MM.1S (cell line): Measurements from ENCODE around the gene TEX264.

Source experiments
- DNase-seq: peaks from one replicate; pipeline ENCODE4 v3.0.0-alpha.2; 2015
- H2AFZ ChIP-seq: fragments of 300-600 bp; sonication (generic); 2 replicates; pipeline ENCODE4 v1.6.0; 2016; ENCODE audit warnings: antibody characterized with exemption, low read length
- H3F3A ChIP-seq: fragments of 300-600 bp; sonication (generic); 2 replicates; pipeline ENCODE4 v1.6.1; 2016; ENCODE audit warnings: mild to moderate bottlenecking, antibody characterized with exemption, low read length, moderate library complexity, mixed read lengths; ENCODE audit not compliant: insufficient read depth
- H3K27ac ChIP-seq: fragments of 300-600 bp; sonication (generic); 2 replicates; pipeline ENCODE4 v1.5.1; 2016; ENCODE audit warnings: mild to moderate bottlenecking, low read length
- H3K27me3 ChIP-seq: fragments of 300-600 bp; sonication (generic); replicated peaks from 2 replicates; pipeline ENCODE4 v1.6.0; 2016; ENCODE audit warnings: low read length; ENCODE audit not compliant: insufficient read depth
- H3K36me3 ChIP-seq: fragments of 300-600 bp; sonication (generic); replicated peaks from 2 replicates; pipeline ENCODE4 v1.6.1; 2016; ENCODE audit warnings: mild to moderate bottlenecking, low read length, mixed read lengths; ENCODE audit not compliant: insufficient read depth
- H3K4me1 ChIP-seq: fragments of 300-600 bp; sonication (generic); 2 replicates; pipeline ENCODE4 v1.6.1; 2016; ENCODE audit warnings: low read length, mixed read lengths
- H3K4me2 ChIP-seq: fragments of 300-600 bp; sonication (generic); 2 replicates; pipeline ENCODE4 v1.6.0; 2016; ENCODE audit warnings: low read depth, low read length
- H3K4me3 ChIP-seq: fragments of 300-600 bp; sonication (generic); 2 replicates; pipeline ENCODE4 v1.5.1; 2016; ENCODE audit warnings: low read length, mixed read lengths
- H3K79me2 ChIP-seq: fragments of 300-600 bp; sonication (generic); 2 replicates; pipeline ENCODE4 v1.6.1; 2016; ENCODE audit warnings: mixed run types, low read length, mixed read lengths
- H3K9ac ChIP-seq: fragments of 300-600 bp; sonication (generic); 2 replicates; pipeline ENCODE4 v1.6.1; 2016; ENCODE audit warnings: low read length, mixed read lengths
- H3K9me2 ChIP-seq: fragments of 300-600 bp; sonication (generic); replicated peaks from 2 replicates; pipeline ENCODE4 v1.6.1; 2016; ENCODE audit warnings: mild to moderate bottlenecking, low read length, mixed read lengths; ENCODE audit not compliant: insufficient read depth
- H3K9me3 ChIP-seq: fragments of 300-600 bp; sonication (generic); replicated peaks from 2 replicates; pipeline ENCODE4 v1.6.1; 2016; ENCODE audit warnings: mild to moderate bottlenecking, low read length, mixed read lengths; ENCODE audit not compliant: insufficient read depth
- H4K20me1 ChIP-seq: fragments of 300-600 bp; sonication (generic); 2 replicates; pipeline ENCODE4 v1.6.1; 2016; ENCODE audit warnings: mild to moderate bottlenecking, low read length, moderate library complexity, mixed read lengths; ENCODE audit not compliant: insufficient read depth
- EZH2 ChIP-seq: fragments of 300-600 bp; sonication (generic); optimal IDR thresholded peaks from 2 replicates; pipeline ENCODE3; 2017; ENCODE audit warnings: low read depth, mild to moderate bottlenecking, antibody characterized with exemption, low read length, mixed read lengths
- EZH2phosphoT487 ChIP-seq: fragments of 300-600 bp; sonication (generic); IDR thresholded peaks from 2 replicates; pipeline ENCODE4 v1.6.1; 2018; ENCODE audit warnings: antibody characterized with exemption, low read length
- TF ChIP-seq, protein P1 (sequence below): fragments of 300-600 bp; sonication (generic); IDR thresholded peaks from 2 replicates; pipeline ENCODE4 v1.5.1; 2016; ENCODE audit warnings: antibody characterized with exemption, low read length, mixed read lengths

TEX264 gene

DNA sequence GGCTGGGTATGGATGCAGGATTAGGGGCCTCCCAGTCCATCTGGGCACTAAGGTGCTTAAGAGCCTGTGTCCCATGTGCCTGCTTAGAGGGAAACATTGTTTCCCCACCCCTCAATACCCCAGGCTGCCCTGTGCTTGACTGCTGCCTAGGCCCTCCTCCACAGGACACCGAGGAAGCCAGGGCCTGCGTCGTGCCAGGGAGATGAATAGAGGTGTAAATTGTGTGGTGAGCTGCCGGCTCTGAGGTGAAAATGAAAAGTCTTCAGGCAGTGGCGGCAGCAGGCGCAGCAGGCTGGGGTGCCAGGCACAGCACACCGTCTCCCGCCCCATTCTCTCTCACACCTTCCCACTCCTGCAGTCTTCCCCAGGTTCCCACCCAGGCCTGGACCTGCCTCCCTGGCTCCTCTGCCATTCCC, 21.9 kb downstream of the TEX264 start:
- Histone ChIP-seq H3K36me3 (no peaks in the 10 kb centered on the region), H3K27me3 (no peaks in the 10 kb centered on the region), H4K20me1 (no peaks in the 10 kb centered on the region), H3K4me1 (no peaks in the 10 kb centered on the region), H3K9me3 (no peaks in the 10 kb centered on the region), H3K4me3 (no peak overlapping the region), H3K9me2 (no peaks in the 10 kb centered on the region), H3F3A (no peaks in the 10 kb centered on the region), H3K9ac (no peak overlapping the region), H2AFZ (no peak overlapping the region), H3K79me2 (0 out of 2 replicates have a peak, but pooled peaks cover 2% of the 10 kb centered on the region), H3K4me2 (no peak overlapping the region), H3K27ac (no peak overlapping the region)
- no peak for DNase-seq
- no peak for TF ChIP-seq EZH2phosphoT487
- TF ChIP-seq, protein P1, sequence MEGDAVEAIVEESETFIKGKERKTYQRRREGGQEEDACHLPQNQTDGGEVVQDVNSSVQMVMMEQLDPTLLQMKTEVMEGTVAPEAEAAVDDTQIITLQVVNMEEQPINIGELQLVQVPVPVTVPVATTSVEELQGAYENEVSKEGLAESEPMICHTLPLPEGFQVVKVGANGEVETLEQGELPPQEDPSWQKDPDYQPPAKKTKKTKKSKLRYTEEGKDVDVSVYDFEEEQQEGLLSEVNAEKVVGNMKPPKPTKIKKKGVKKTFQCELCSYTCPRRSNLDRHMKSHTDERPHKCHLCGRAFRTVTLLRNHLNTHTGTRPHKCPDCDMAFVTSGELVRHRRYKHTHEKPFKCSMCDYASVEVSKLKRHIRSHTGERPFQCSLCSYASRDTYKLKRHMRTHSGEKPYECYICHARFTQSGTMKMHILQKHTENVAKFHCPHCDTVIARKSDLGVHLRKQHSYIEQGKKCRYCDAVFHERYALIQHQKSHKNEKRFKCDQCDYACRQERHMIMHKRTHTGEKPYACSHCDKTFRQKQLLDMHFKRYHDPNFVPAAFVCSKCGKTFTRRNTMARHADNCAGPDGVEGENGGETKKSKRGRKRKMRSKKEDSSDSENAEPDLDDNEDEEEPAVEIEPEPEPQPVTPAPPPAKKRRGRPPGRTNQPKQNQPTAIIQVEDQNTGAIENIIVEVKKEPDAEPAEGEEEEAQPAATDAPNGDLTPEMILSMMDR: no peak

DNA sequence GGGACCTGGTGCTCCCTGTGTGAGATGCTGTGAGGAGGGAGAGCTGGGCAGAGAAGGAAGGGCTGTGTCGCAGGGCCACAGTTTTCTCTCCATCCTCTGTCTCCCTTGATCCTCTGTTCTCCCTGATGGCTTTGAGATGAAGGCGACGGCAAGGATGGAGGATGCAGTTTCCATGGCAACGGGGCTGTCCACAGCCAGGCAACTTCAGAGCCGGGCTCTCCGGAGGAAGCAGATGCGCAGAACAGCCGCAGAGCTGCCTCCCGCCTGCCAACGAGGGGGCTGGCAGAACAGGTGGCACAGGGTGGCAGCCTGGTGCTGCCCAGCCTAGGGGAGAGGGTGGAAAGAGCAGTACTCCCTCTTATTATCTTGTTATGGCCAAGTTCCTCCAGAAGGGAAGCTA, 25.9 kb downstream of the TEX264 start:
- Histone ChIP-seq H3K79me2 (no peaks in the 10 kb centered on the region), H3K27me3 (no peaks in the 10 kb centered on the region), H3K9ac (no peak overlapping the region), H3K27ac (no peak overlapping the region), H3F3A (no peaks in the 10 kb centered on the region), H3K9me2 (no peaks in the 10 kb centered on the region), H3K9me3 (no peaks in the 10 kb centered on the region), H2AFZ (no peak overlapping the region), H4K20me1 (no peaks in the 10 kb centered on the region), H3K36me3 (no peaks in the 10 kb centered on the region), H3K4me1 (no peaks in the 10 kb centered on the region), H3K4me2 (no peak overlapping the region), H3K4me3 (no peak overlapping the region)
- no peak for DNase-seq
- TF ChIP-seq EZH2phosphoT487: no peak
- TF ChIP-seq EZH2: no peak
- TF ChIP-seq, protein P1: no peak

DNA sequence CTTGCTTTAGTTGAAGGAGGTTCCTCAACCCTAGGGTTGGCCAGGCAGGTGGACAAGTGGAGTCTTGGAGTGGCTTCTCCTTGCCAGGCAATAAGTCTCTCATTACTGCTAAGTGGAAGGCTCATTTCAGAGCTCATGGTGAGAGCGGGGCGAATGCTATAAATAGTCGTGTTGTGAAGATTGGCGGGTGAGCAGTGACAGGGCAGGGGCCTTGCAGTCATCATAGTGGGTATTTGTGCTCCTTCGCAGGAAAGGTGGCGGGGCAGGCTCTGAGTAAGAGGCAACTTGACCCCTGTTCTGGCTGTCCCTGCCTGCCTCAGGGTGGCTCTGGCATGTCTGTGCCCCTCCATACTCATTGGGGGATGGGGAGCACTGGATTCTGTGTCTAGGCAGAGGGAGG, 27.2 kb downstream of the TEX264 start:
- Histone ChIP-seq H3K4me1 (no peaks in the 10 kb centered on the region), H4K20me1 (no peaks in the 10 kb centered on the region), H2AFZ (no peak overlapping the region), H3K27ac (no peak overlapping the region), H3K4me2 (no peak overlapping the region), H3K9ac (no peak overlapping the region), H3F3A (no peaks in the 10 kb centered on the region), H3K9me2 (no peaks in the 10 kb centered on the region), H3K36me3 (no peaks in the 10 kb centered on the region), H3K27me3 (no peaks in the 10 kb centered on the region), H3K4me3 (no peak overlapping the region), H3K9me3 (no peaks in the 10 kb centered on the region), H3K79me2 (no peaks in the 10 kb centered on the region)
- DNase-seq: no peak
- no peak for TF ChIP-seq EZH2phosphoT487
- TF ChIP-seq EZH2: no peak
- TF ChIP-seq, protein P1: no peak
